ENCODE results near the gene PIKFYVE.
"Not testable (repeated sequence)": the region's sequence is repeated elsewhere in the genome, so short reads cannot be mapped to it uniquely, and the experiment has no call there.

DNA sequence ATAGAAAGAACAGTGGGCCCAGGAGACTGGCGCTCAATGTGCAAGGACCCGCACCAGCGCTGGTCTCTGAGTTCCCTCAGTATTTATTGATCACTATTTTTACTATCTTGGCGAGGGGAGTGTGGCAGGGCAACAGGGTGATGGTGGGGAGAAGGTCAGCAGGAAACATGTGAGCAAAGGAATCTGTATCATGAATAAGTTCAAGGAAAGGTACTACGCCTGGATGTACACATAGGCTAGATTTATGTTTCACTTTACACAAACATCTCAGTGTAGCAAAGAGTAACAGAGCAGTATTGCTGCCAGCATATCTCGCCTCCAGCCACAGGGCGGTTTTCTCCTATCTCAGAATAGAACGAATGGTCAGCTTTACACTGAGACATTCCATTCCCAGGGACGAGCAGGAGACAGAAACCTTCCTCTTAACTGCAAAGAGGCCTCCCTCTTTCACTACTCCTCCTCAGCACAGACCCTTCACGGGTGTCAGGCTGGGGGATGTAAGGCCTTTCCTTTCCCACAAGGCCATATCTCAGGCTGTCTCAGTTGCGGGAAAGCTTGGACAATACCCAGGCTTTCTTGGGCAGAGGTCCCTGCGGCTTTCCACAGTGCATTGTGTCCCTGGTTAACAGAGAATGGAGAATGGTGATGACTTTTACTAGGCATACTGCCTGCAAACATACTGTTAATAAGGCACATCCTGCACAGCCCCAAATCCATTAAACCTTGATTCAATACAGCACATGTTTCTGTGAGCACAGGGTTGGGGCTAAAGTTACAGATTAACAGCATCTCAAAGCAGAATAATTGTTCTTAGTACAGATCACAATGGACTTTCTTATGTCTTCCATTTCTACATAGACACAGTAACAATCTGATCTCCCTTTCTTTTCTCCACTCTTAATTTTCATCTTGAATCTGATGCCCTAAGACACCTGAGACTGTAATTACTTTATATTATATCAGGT, 8.9 kb upstream of the PIKFYVE start:
- TF ChIP-seq EZH2 (IDR thresholded peaks at IDR 0.05; ENCODE audit: borderline replicate concordance, insufficient read depth, low read depth, low read length, poor library complexity, severe bottlenecking), result not testable (repeated sequence)
- TF ChIP-seq, protein P1, sequence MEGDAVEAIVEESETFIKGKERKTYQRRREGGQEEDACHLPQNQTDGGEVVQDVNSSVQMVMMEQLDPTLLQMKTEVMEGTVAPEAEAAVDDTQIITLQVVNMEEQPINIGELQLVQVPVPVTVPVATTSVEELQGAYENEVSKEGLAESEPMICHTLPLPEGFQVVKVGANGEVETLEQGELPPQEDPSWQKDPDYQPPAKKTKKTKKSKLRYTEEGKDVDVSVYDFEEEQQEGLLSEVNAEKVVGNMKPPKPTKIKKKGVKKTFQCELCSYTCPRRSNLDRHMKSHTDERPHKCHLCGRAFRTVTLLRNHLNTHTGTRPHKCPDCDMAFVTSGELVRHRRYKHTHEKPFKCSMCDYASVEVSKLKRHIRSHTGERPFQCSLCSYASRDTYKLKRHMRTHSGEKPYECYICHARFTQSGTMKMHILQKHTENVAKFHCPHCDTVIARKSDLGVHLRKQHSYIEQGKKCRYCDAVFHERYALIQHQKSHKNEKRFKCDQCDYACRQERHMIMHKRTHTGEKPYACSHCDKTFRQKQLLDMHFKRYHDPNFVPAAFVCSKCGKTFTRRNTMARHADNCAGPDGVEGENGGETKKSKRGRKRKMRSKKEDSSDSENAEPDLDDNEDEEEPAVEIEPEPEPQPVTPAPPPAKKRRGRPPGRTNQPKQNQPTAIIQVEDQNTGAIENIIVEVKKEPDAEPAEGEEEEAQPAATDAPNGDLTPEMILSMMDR (IDR thresholded peaks at IDR 0.05), result not testable (repeated sequence)
